Testis (tissue), 2 donors: ENCODE data around the gene LRPPRC.

Experiments
- POLR2A ChIP-seq: fragments of 450-650 bp; IDR thresholded peaks from one replicate; pipeline ENCODE4 v1.6.1; 2017; ENCODE audit warnings: antibody characterized with exemption, mild to moderate bottlenecking, moderate library complexity
- TF ChIP-seq, protein P1 (sequence below), 3 experiments: fragments of 450-650 bp in 2 of 3; fragments of 200-600 bp in 1 of 3; sonication (generic) in 1 of 3; IDR thresholded peaks; one replicate each; pipeline ENCODE4 v1.5.1; 2016 to 2019; ENCODE audit warnings: antibody characterized with exemption in 3 of 3, mild to moderate bottlenecking in 2 of 3, moderate library complexity in 1 of 3

DNA sequence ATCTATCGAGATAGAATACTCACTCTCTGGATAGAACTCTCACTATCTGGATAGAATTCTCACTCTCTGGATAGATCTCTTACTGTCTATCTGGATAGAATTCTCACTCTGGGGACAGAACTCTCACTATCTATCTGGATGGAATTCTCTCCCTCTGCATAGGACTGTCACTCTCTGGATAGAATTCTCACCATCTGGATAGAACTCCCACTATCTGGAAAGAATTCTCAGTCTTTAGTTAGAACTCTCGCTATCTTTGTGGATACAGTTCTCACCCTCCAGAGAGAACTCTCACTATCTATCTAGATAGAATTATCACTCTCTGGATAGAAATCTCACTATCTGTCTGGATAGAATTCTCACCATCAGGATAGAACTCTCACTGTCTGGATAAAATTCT, 140.5 kb downstream of the LRPPRC start:
- TF ChIP-seq POLR2A, result no peak
- TF ChIP-seq, protein P1, sequence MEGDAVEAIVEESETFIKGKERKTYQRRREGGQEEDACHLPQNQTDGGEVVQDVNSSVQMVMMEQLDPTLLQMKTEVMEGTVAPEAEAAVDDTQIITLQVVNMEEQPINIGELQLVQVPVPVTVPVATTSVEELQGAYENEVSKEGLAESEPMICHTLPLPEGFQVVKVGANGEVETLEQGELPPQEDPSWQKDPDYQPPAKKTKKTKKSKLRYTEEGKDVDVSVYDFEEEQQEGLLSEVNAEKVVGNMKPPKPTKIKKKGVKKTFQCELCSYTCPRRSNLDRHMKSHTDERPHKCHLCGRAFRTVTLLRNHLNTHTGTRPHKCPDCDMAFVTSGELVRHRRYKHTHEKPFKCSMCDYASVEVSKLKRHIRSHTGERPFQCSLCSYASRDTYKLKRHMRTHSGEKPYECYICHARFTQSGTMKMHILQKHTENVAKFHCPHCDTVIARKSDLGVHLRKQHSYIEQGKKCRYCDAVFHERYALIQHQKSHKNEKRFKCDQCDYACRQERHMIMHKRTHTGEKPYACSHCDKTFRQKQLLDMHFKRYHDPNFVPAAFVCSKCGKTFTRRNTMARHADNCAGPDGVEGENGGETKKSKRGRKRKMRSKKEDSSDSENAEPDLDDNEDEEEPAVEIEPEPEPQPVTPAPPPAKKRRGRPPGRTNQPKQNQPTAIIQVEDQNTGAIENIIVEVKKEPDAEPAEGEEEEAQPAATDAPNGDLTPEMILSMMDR (IDR thresholded peaks at IDR 0.05), result no peak
